GM23338 (cell line): ENCODE data around the gene NHLRC4. TPM values are rescaled to one million over a fixed set of nuclear protein-coding genes. Genes with fewer than 3 reads are reported as not detected.

Experiments used
- ATAC-seq: fragments of 200-7000 bp; cut with Tn5 transposase; 3 replicates; pipeline ENCODE4 v1.9.1; 2020
- DNase-seq: peaks from one replicate; pipeline ENCODE4 v3.0.0-alpha.2; 2015; ENCODE audit warnings: low spot score
- H2AFZ ChIP-seq: fragments of 200-600 bp; sonication (generic); 2 replicates; pipeline ENCODE4 v1.8.0; 2016; ENCODE audit warnings: antibody characterized with exemption, mild to moderate bottlenecking, moderate library complexity
- H3F3A ChIP-seq: fragments of 200-600 bp; sonication (generic); replicated peaks from 2 replicates; pipeline ENCODE4 v1.8.0; 2017; ENCODE audit warnings: antibody characterized with exemption, mixed run types, low read depth
- H3K27ac ChIP-seq: fragments of 200-600 bp; sonication (generic); 2 replicates; pipeline ENCODE4 v1.6.1; 2016; ENCODE audit warnings: low read depth
- H3K27me3 ChIP-seq: fragments of 200-600 bp; sonication (generic); 2 replicates; pipeline ENCODE4 v1.8.0; 2016; ENCODE audit warnings: mild to moderate bottlenecking, mixed run types, moderate library complexity; ENCODE audit not compliant: insufficient read depth
- H3K36me3 ChIP-seq: fragments of 200-600 bp; sonication (generic); 2 replicates; pipeline ENCODE4 v1.8.0; 2016; ENCODE audit warnings: mild to moderate bottlenecking; ENCODE audit not compliant: insufficient read depth
- H3K4me1 ChIP-seq: fragments of 200-600 bp; sonication (generic); 2 replicates; pipeline ENCODE4 v1.8.0; 2016; ENCODE audit warnings: mild to moderate bottlenecking, moderate library complexity; ENCODE audit not compliant: insufficient read depth
- H3K4me2 ChIP-seq: fragments of 200-600 bp; sonication (generic); 2 replicates; pipeline ENCODE4 v1.7.1; 2017; ENCODE audit warnings: mixed run types
- H3K4me3 ChIP-seq: fragments of 200-600 bp; sonication (generic); 2 replicates; pipeline ENCODE4 v1.6.1; 2016; ENCODE audit warnings: mixed run types
- H3K79me2 ChIP-seq: fragments of 200-600 bp; sonication (generic); replicated peaks from 2 replicates; pipeline ENCODE4 v1.8.0; 2017; ENCODE audit warnings: mild to moderate bottlenecking; ENCODE audit not compliant: insufficient read depth
- H3K9me2 ChIP-seq: fragments of 200-600 bp; sonication (generic); 2 replicates; pipeline ENCODE4 v1.8.0; 2017; ENCODE audit not compliant: insufficient read depth
- H4K20me1 ChIP-seq: fragments of 200-600 bp; sonication (generic); replicated peaks from 2 replicates; pipeline ENCODE4 v1.8.0; 2017; ENCODE audit warnings: mild to moderate bottlenecking; ENCODE audit not compliant: insufficient read depth
- H3K27ac Mint-ChIP-seq: 2 replicates; pipeline ENCODE4 v1.8.0; 2020; ENCODE audit warnings: inconsistent platforms, mild to moderate bottlenecking, moderate library complexity, mixed read lengths
- H3K27me3 Mint-ChIP-seq: 3 replicates; pipeline ENCODE4 v1.8.0; 2022; ENCODE audit warnings: low read depth, mild to moderate bottlenecking, moderate library complexity, mixed read lengths, inconsistent platforms; ENCODE audit not compliant: insufficient read depth, poor library complexity
- H3K36me3 Mint-ChIP-seq: 3 replicates; pipeline ENCODE4 v1.8.0; 2021; ENCODE audit warnings: low read depth, mild to moderate bottlenecking, inconsistent platforms, moderate library complexity, mixed read lengths
- H3K4me1 Mint-ChIP-seq: 3 replicates; pipeline ENCODE4 v1.8.0; 2020; ENCODE audit warnings: mild to moderate bottlenecking, inconsistent platforms, mixed read lengths
- H3K4me3 Mint-ChIP-seq: 3 replicates; pipeline ENCODE4 v1.8.0; 2021; ENCODE audit warnings: moderate library complexity, mild to moderate bottlenecking, inconsistent platforms, mixed read lengths
- H3K9me3 Mint-ChIP-seq: 3 replicates; pipeline ENCODE4 v1.8.0; 2020; ENCODE audit warnings: moderate library complexity, mild to moderate bottlenecking, inconsistent platforms, mixed read lengths
- CREB1 ChIP-seq: fragments of 250-450 bp; sonication (Bioruptor Pico); IDR thresholded peaks from 2 replicates; pipeline ENCODE4 v1.5.0; 2020; ENCODE audit warnings: low read depth, mild to moderate bottlenecking, moderate library complexity
- EZH2 ChIP-seq: fragments of 200-600 bp; sonication (generic); IDR thresholded peaks from one replicate; pipeline ENCODE4 v1.8.0; 2017; ENCODE audit warnings: antibody characterized with exemption, mild to moderate bottlenecking, low read depth; ENCODE audit not compliant: unreplicated experiment
- NANOG ChIP-seq: IDR thresholded peaks from 2 replicates; pipeline ENCODE4 v1.6.1; 2016; ENCODE audit warnings: antibody characterized with exemption, borderline replicate concordance
- ZNF114 ChIP-seq: fragments of 250-450 bp; sonication (Bioruptor Pico); IDR thresholded peaks from 2 replicates; pipeline ENCODE4 v1.5.0; 2020; ENCODE audit warnings: mild to moderate bottlenecking, moderate library complexity
- polyA plus RNA-seq: library from polyadenylated mRNA; unstranded; fragments of >200 nt; fragmentation: Nextera tagmentation; extraction: Ambion mirVana; gene quantifications from 2 replicates; pipeline ENCODE4 v1.2.1, GENCODE V29; 2016
- total RNA-seq: library from RNA; depleted of rRNA; stranded (reverse); fragments of >200 nt; shearing (Covaris generic); gene quantifications from 2 replicates; pipeline ENCODE4 v1.2.3, GENCODE V29; 2014
- TF ChIP-seq, protein P1 (sequence below): fragments of 250-450 bp; sonication (Bioruptor Pico); IDR thresholded peaks from 2 replicates; pipeline ENCODE4 v1.5.0; 2020; ENCODE audit warnings: mild to moderate bottlenecking, moderate library complexity
- TF ChIP-seq, protein P2 (sequence below): IDR thresholded peaks from 2 replicates; pipeline ENCODE4 v1.6.1; 2016; ENCODE audit warnings: antibody characterized with exemption

The NHLRC4 gene
- total and polyA plus RNA-seq, 2 experiments from 2014 or later = 0.47 to 0.80 TPM

- Histone ChIP-seq H2AFZ (no peak overlapping the region), H3K27ac (no peak overlapping the region), H3K36me3 (no peaks in the 10 kb centered on the region), H3F3A (peaks cover 10% of the 10 kb centered on the region; the same call in 1 of the 2 replicates), H3K9me2 (no peaks in the 10 kb centered on the region), H3K4me1 (peaks cover 5% of the 10 kb centered on the region; the same call in 1 of the 2 replicates), H3K27me3 (peaks cover 30% of the 10 kb centered on the region), H3K79me2 (peaks cover 14% of the 10 kb centered on the region), H4K20me1 (peaks cover 16% of the 10 kb centered on the region), H3K4me3 (no peak overlapping the region), H3K4me2 (no peak overlapping the region)
- no peak for DNase-seq
- TF ChIP-seq, protein P1, sequence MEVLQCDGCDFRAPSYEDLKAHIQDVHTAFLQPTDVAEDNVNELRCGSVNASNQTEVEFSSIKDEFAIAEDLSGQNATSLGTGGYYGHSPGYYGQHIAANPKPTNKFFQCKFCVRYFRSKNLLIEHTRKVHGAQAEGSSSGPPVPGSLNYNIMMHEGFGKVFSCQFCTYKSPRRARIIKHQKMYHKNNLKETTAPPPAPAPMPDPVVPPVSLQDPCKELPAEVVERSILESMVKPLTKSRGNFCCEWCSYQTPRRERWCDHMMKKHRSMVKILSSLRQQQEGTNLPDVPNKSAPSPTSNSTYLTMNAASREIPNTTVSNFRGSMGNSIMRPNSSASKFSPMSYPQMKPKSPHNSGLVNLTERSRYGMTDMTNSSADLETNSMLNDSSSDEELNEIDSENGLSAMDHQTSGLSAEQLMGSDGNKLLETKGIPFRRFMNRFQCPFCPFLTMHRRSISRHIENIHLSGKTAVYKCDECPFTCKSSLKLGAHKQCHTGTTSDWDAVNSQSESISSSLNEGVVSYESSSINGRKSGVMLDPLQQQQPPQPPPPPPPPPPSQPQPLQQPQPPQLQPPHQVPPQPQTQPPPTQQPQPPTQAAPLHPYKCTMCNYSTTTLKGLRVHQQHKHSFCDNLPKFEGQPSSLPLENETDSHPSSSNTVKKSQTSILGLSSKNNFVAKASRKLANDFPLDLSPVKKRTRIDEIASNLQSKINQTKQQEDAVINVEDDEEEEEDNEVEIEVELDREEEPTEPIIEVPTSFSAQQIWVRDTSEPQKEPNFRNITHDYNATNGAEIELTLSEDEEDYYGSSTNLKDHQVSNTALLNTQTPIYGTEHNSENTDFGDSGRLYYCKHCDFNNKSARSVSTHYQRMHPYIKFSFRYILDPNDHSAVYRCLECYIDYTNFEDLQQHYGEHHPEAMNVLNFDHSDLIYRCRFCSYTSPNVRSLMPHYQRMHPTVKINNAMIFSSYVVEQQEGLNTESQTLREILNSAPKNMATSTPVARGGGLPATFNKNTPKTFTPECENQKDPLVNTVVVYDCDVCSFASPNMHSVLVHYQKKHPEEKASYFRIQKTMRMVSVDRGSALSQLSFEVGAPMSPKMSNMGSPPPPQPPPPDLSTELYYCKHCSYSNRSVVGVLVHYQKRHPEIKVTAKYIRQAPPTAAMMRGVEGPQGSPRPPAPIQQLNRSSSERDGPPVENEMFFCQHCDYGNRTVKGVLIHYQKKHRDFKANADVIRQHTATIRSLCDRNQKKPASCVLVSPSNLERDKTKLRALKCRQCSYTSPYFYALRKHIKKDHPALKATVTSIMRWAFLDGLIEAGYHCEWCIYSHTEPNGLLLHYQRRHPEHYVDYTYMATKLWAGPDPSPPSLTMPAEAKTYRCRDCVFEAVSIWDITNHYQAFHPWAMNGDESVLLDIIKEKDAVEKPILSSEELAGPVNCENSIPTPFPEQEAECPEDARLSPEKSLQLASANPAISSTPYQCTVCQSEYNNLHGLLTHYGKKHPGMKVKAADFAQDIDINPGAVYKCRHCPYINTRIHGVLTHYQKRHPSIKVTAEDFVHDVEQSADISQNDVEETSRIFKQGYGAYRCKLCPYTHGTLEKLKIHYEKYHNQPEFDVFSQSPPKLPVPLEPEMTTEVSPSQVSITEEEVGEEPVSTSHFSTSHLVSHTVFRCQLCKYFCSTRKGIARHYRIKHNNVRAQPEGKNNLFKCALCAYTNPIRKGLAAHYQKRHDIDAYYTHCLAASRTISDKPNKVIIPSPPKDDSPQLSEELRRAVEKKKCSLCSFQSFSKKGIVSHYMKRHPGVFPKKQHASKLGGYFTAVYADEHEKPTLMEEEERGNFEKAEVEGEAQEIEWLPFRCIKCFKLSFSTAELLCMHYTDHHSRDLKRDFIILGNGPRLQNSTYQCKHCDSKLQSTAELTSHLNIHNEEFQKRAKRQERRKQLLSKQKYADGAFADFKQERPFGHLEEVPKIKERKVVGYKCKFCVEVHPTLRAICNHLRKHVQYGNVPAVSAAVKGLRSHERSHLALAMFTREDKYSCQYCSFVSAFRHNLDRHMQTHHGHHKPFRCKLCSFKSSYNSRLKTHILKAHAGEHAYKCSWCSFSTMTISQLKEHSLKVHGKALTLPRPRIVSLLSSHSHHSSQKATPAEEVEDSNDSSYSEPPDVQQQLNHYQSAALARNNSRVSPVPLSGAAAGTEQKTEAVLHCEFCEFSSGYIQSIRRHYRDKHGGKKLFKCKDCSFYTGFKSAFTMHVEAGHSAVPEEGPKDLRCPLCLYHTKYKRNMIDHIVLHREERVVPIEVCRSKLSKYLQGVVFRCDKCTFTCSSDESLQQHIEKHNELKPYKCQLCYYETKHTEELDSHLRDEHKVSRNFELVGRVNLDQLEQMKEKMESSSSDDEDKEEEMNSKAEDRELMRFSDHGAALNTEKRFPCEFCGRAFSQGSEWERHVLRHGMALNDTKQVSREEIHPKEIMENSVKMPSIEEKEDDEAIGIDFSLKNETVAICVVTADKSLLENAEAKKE = no peak
- TF ChIP-seq CREB1 (CRISPR knock-in tag) (no peak), EZH2 (no peak), NANOG (no peak), ZNF114 (CRISPR knock-in tag) (no peak)
- TF ChIP-seq, protein P2, sequence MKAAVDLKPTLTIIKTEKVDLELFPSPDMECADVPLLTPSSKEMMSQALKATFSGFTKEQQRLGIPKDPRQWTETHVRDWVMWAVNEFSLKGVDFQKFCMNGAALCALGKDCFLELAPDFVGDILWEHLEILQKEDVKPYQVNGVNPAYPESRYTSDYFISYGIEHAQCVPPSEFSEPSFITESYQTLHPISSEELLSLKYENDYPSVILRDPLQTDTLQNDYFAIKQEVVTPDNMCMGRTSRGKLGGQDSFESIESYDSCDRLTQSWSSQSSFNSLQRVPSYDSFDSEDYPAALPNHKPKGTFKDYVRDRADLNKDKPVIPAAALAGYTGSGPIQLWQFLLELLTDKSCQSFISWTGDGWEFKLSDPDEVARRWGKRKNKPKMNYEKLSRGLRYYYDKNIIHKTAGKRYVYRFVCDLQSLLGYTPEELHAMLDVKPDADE = no peak
- peaks cover 13% of the 10 kb centered on the region for H3K4me1 Mint-ChIP-seq
- peak overlapping the region; percentile 5; the same call in 1 of the 3 replicates for H3K4me3 Mint-ChIP-seq
- peaks cover 29% of the 10 kb centered on the region for H3K27me3 Mint-ChIP-seq
- no peak overlapping the region for H3K27ac Mint-ChIP-seq
- H3K9me3 Mint-ChIP-seq = no peaks in the 10 kb centered on the region; the same call in 2 of the 3 replicates
- ATAC-seq = no peak
- peaks cover 3% of the 10 kb centered on the region; the same call in 1 of the 3 replicates for H3K36me3 Mint-ChIP-seq
Observed at GRCh38 chr16:586047-586644, 19.3 kb downstream of the NHLRC4 start.
